ENCODE results near the gene GRM1. TPM values are rescaled to one million over a fixed set of nuclear protein-coding genes. Genes with fewer than 3 reads are reported as not detected.

The GRM1 gene
- total and polyA plus RNA-seq, 2 experiments from 2014 or later: 0.29 to 0.63 TPM

GRCh38 chr6:146219101-146219500, 190.2 kb downstream of the GRM1 start:
- no peak overlapping the region for H3K4me2 ChIP-seq

GRCh38 chr6:146224449-146224848, 195.6 kb downstream of the GRM1 start:
- Histone ChIP-seq H4K20me1 (replicated peaks; ENCODE audit: insufficient read depth) (no peaks in the 10 kb centered on the region), H3K4me2 (no peak overlapping the region), H3K4me3 (no peak overlapping the region), H3K79me2 (replicated peaks; ENCODE audit: insufficient read depth) (no peaks in the 10 kb centered on the region), H3K27ac (ENCODE audit: low read depth) (no peak overlapping the region), H2AFZ (no peak overlapping the region), H3K9me2 (ENCODE audit: insufficient read depth) (peaks cover 3% of the 10 kb centered on the region; the same call in 1 of the 2 replicates), H3K27me3 (ENCODE audit: insufficient read depth) (no peaks in the 10 kb centered on the region), H3K36me3 (ENCODE audit: insufficient read depth) (no peaks in the 10 kb centered on the region), H3F3A (replicated peaks; ENCODE audit: low read depth) (no peaks in the 10 kb centered on the region), H3K4me1 (ENCODE audit: insufficient read depth) (no peaks in the 10 kb centered on the region)
- TF ChIP-seq ZNF114 (CRISPR knock-in tag; IDR thresholded peaks at IDR 0.05) (no peak), ZNF462 (CRISPR knock-in tag; IDR thresholded peaks at IDR 0.05) (no peak), EZH2 (IDR thresholded peaks at IDR 0.05; ENCODE audit: low read depth, unreplicated experiment) (no peak), POLR2AphosphoS5 (IDR thresholded peaks at IDR 0.05; ENCODE audit: low read depth) (no peak), JUNB (IDR thresholded peaks at IDR 0.05; ENCODE audit: unreplicated experiment) (no peak), NANOG (IDR thresholded peaks at IDR 0.05; ENCODE audit: borderline replicate concordance) (no peak), REST (IDR thresholded peaks at IDR 0.05; ENCODE audit: unreplicated experiment) (no peak)
- Mint-ChIP-seq H3K27ac (no peak overlapping the region), H3K27me3 (ENCODE audit: insufficient read depth, low read depth, poor library complexity) (no peaks in the 10 kb centered on the region), H3K4me1 (peaks cover 2% of the 10 kb centered on the region; the same call in 1 of the 3 replicates), H3K36me3 (ENCODE audit: low read depth) (no peaks in the 10 kb centered on the region), H3K9me3 (no peaks in the 10 kb centered on the region), H3K4me3 (no peak overlapping the region)
- ATAC-seq (no peak), DNase-seq (ENCODE audit: low spot score) (no peak)

More at GRCh38 chr6:146219101-146219500, 190.2 kb downstream of the GRM1 start:
- no peak overlapping the region for H3K27ac ChIP-seq (ENCODE audit: low read depth)
- no peak for DNase-seq (ENCODE audit: low spot score)
- no peaks in the 10 kb centered on the region for H3K36me3 ChIP-seq (ENCODE audit: insufficient read depth)
- no peak overlapping the region for H2AFZ ChIP-seq
- H3K4me1 Mint-ChIP-seq: no peaks in the 10 kb centered on the region
- H3F3A ChIP-seq (replicated peaks; ENCODE audit: low read depth): no peaks in the 10 kb centered on the region
- no peaks in the 10 kb centered on the region for H3K27me3 ChIP-seq (ENCODE audit: insufficient read depth)
- H3K4me3 Mint-ChIP-seq: no peak overlapping the region
- TF ChIP-seq ZNF114 (CRISPR knock-in tag; IDR thresholded peaks at IDR 0.05): no peak
- H3K27ac Mint-ChIP-seq: no peak overlapping the region
- no peaks in the 10 kb centered on the region for H3K36me3 Mint-ChIP-seq (ENCODE audit: low read depth)
- H3K4me1 ChIP-seq (ENCODE audit: insufficient read depth): no peaks in the 10 kb centered on the region
- H3K4me3 ChIP-seq: no peak overlapping the region
- ATAC-seq: no peak
- H3K9me3 Mint-ChIP-seq: no peaks in the 10 kb centered on the region
- no peaks in the 10 kb centered on the region for H3K79me2 ChIP-seq (replicated peaks; ENCODE audit: insufficient read depth)
- H4K20me1 ChIP-seq (replicated peaks; ENCODE audit: insufficient read depth): no peaks in the 10 kb centered on the region
- 0 out of 2 replicates have a peak, but pooled peaks cover 3% of the 10 kb centered on the region for H3K9me2 ChIP-seq (ENCODE audit: insufficient read depth)
- H3K27me3 Mint-ChIP-seq (ENCODE audit: insufficient read depth, low read depth, poor library complexity): no peaks in the 10 kb centered on the region
